Measurements from ENCODE around the gene SEC22C. TPM values are rescaled to one million over a fixed set of nuclear protein-coding genes. Genes with fewer than 3 reads are reported as not detected.
"Not testable (repeated sequence)": the region's sequence is repeated elsewhere in the genome, so short reads cannot be mapped to it uniquely, and the experiment has no call there.

SEC22C gene
- 79.9 and 96.4 TPM in 2 replicates for total RNA-seq

DNA sequence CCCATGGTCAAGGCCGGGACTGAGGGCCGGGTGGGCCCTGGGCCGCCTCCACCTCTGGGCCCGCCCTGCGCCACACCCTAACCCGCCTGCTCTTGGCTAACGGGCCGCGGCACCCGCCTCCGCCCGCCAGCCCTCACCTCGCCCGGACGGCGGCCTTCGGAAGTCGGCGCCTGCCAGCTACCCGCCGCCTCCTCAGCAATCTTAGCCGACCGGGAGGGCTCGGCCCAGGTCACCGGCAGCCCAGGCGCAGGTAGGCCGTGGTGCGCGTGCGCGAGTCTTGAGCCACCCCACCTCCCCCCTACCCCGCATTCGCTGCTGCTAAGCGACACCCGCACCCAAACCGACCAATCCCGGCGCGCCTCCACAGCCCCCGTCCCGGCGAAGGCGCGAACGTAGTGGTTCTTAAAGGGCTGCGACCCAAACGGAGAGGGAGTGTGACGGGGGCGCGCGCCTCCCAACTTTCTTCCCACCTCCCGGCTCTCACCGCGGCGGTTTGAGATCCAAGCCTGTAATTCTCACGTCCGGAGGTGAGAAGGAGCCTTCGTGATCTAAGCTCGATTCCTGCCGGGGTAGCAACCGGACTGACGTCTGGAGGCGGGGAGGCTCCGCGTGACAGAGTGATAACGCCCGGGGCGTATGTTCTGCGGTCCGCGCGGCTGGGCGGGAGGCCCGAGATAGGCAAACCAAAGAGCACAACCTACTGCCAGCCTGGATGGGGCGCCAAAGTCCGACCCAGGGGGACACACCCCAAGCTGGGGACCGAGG, at the start of gene SEC22C:
SEC22C (minus strand) TSS at position 259 of the 765 bp plus-strand sequence. CDS start 12,921 bp downstream, outside the sequence.
- peak; percentile 63 for DNase-seq (ENCODE audit: low read depth, low spot score)

GRCh38 chr3:42613462-42613861, 31.7 kb upstream of the SEC22C start:
- no peak for DNase-seq (ENCODE audit: low read depth, low spot score)

- DNase-seq (ENCODE audit: low read depth, low spot score): no peak
These were observed 31.2 kb upstream of the SEC22C start for GRCh38 chr3:42612928-42613327.

- no peak for DNase-seq (ENCODE audit: low read depth, low spot score)
These were observed 30.4 kb upstream of the SEC22C start for GRCh38 chr3:42612217-42612616.

DNA sequence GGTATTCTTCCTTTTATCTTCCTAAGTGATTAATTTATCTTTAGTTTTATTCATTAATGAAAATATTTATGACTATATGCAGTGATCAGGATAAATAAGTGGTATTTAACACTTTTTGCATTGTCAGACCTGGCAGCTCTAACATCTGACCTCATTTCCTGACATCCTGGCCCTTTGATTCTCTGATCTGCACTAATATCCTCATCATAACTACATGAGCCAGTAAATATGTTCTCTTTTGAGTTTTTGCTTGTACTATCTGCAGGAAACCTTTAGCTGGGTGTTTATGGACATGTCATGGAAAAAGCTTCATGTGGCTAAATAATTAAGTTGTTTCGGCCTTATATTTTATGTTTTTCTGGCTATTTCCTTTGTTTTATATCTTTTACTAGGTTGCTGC, 29.2 kb upstream of the SEC22C start:
- no peak for DNase-seq (ENCODE audit: low read depth, low spot score)

DNA sequence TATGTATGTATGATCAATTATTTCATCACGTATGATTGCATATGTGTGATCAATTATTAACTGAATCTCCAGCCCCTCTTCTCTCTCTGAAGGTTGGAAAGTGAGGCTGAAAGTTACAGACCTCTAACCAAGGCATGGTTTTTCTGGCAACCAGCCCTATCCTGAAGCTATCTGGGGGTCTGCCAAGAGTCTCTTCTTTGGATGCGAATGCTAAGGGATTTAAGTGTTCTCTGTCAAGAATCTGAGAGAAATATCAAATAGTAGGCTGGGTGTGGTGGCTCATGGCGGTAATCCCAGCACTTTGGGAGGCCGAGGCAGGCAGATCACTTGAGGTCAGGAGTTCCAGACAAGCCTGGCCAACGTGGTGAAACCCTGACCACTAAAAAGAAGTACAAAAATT, 26.8 kb upstream of the SEC22C start:
- no peak for DNase-seq (ENCODE audit: low read depth, low spot score)

- no peak for DNase-seq (ENCODE audit: low read depth, low spot score)
These were observed 23.9 kb upstream of the SEC22C start for GRCh38 chr3:42605546-42606173.

- DNase-seq (ENCODE audit: low read depth, low spot score): no peak
These were observed 21.2 kb upstream of the SEC22C start for GRCh38 chr3:42602961-42603360.

DNA sequence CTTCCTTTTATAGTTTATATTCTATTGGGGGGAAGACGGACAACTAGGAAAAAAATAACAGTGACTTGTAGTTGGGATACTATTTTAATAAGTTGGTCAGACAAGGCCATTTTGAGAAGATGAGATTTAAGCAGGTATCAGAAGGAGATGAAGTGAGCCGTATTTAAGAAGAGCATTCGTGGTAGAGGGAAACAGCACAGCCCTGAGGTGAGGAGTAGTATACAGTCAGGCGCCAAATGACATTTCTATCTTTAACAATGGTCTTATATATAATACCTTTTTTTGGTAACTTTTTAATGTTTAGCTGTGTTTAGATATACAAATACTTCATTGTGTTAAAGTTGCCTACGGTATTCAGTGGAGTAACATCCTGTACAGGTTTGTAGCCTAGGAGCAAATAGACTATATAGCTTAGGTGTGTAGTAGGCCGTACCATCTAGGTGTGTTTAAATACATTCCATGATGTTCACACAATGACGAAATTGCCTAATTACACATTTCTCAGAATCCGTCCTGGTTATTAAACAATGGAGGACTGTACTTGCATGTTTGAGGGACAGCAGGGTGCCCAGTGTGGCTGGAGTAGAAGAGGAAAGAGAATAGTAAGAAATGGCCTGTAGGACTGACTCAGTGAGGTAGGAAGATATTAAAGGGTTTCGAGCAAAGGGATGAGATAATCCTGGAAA, 20.3 kb upstream of the SEC22C start:
- no peak for DNase-seq (ENCODE audit: low read depth, low spot score)

DNA sequence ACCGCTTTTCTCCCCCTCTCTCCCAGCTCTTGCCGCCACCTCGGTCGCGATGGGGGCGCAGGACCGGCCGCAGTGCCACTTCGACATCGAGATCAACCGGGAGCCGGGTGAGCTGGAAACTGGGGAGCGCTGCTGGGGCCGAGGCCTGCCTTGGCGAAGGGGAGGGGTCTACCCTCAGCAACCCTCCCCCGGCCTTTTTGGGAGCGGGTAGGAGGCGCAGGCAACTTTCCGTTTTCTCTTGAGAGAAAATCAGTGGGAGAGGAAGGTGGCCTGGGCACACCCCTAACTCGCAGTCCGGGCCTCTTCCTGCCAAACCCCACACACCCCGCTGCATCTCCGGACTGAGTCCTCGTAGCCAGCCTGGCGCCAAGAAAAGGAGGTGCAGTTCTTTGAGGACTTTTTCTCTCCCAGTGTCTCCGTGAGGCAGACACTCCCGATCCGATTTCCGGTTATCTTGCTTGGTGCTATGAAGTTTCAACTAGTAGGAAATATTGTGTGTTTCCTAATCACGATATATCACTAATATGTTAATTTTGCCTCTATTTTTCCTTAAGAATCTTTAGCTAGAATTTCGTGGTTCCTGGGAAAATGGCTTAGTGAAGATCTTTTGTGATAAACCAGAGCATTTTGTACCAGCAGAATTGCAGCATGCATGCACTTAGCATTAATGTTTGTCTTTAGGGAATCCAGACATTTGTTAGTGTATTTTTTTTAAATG, 19.4 kb upstream of the SEC22C start:
- DNase-seq (ENCODE audit: low read depth, low spot score): no peak

DNA sequence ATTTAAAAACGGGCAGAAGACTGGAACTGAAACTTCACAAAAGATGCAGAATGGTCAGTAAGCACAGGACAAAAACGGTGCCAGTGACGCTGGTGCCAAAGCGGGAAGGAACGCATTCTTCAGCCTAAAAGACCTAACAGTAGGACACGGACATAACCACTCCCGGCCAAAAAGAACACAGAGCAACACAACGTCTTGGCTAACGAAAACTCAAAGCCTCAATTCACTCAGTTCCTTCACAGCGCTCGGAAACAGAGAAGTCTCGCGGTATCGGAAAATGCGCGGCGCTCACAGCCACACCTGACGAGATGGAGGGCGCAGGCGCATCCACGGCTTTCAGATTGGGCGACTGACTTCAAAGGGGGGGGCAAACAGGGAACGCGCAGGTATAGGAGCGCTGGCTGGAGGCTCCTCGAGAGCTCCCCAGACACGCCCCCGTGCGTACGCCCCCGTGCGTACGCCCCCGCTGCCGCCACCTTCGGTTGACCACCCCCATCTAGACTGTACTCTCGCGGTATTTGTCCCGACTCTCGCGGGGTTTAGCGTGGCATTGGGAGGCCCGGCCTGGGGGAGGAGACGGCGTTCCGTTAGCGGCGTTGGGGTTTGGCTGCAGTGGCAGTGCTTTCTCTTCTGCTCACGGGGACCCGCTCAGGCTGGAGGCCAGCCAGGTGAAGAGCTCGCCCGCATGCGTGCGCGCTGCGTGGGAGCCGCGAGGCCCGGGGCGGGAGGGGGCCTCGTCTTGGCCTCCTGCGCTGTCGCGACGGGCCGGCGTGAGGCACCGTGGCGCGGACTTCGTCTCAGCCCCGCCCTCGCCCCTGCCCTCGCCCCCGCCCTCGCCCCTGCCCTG, 18.6 kb upstream of the SEC22C start, which contains the start of gene NKTR:
NKTR (plus strand) TSS at position 576 of the 847 bp plus-strand sequence. CDS start 321 bp downstream, outside the sequence.
- DNase-seq (ENCODE audit: low read depth, low spot score): peak; percentile 96

GRCh38 chr3:42597098-42597497, 15.3 kb upstream of the SEC22C start:
- DNase-seq (ENCODE audit: low read depth, low spot score): not testable (repeated sequence)

DNA sequence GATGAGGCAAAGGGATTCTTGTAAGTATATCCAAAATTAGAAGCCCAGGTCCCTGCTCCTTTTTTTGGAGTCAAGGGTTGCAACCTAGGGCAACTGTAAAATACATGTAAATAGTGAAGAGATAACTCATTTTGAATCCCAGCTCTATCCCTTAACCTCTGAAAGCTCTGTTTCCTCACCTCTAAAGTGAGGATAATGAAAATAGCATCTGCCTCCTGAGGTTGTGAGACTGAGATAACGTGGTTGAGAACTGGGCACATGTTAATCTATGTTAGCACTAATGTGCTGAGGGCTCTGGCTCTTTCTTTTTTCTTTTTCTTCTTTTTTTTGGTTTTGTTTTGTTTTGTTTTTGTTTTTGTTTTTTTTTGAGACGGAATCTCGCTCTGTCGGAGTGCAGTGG, 13.9 kb upstream of the SEC22C start:
- DNase-seq (ENCODE audit: low read depth, low spot score): no peak

DNA sequence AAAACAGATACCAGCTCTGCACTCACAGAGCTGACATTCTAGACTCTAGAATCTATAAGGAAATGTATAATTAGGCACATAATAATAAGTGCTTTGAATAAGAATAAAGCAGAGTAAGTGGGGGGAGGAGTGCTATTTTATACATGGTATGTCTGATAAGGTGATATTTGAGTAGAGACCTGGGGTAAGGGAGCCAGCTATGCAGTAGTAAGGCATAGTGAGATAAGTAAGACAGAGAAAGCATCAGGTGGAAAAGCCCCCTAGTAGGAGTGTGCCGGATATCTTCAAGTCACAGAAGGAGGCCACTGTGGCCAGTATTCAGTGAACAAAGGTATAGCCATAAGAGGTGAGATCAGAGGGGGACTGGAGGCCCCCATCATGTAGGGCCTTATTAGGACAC, 11.9 kb upstream of the SEC22C start:
- no peak for DNase-seq (ENCODE audit: low read depth, low spot score)

- no peak for DNase-seq (ENCODE audit: low read depth, low spot score)
These were observed 10.0 kb upstream of the SEC22C start for GRCh38 chr3:42591811-42592210.

DNA sequence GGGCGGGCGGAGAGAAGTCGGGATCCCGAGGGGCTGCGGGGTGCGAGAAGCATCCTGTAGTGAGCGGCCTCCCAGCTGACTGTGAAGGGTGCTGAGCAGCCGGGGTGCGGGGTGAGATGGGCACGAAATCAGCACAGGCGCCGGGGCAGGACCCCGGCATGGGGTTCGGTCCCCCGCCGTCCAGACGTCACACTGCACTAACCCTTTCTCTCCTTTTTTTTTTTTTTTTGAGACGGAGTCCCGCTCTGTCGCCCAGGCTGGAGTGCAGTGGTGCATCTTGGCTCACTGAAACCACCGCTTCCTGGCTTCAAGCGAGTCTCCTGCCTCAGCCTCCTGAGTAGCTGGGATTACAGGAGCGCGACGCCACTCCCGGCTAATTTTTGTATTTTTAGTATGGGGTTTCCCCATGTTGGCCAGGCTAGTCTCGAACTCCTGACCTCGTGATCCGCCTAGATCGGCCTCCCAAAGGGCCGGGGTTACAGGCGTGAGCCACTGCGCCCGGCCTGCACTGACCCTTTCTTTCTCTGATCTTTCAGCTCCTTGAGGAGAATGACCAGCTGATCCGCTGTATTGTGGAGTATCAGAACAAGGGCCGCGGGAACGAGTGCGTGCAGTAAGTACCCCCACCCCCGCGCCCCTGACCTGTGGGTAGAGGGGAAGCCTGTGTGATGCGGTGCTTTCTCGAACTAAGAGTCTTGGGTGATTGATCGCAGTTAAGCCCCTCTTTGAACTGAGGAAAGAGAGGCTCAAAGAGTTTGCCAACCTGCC, 9.4 kb upstream of the SEC22C start:
- no peak for DNase-seq (ENCODE audit: low read depth, low spot score)

DNA sequence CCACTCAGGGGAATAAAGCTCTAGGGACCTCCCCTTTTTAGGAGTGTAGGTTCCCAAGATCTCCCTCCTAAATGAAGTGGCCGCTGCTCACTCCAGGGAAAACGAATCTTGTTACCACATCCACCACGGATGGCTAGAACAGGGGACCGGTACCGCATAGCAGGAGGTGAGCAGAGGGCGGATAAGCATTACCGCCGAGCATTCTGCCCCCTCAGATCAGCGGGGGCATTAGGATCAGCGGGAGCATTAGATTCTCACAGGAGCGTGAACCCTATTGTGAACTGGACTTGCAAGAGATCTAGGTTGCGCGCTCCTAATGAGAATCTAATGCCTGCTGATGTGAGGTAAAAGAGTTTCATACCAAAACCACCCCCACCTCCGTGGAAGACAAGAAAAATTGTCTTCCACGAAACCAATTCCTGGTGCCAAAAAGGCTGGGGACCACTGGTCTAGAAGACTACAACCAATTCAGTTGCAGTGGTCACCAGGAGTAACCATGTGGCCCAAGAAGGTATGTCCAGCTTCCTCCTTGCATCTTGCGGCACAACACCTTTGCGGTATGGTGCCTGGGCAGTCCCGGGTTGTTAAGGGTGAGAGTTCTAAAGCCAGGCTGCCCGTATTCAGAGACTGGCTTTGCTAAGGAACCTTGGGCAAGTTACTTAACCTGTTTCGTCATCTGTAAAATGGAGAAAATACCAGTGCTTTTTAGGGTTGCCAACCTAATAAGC, 7.8 kb upstream of the SEC22C start:
- no peak for DNase-seq (ENCODE audit: low read depth, low spot score)

DNA sequence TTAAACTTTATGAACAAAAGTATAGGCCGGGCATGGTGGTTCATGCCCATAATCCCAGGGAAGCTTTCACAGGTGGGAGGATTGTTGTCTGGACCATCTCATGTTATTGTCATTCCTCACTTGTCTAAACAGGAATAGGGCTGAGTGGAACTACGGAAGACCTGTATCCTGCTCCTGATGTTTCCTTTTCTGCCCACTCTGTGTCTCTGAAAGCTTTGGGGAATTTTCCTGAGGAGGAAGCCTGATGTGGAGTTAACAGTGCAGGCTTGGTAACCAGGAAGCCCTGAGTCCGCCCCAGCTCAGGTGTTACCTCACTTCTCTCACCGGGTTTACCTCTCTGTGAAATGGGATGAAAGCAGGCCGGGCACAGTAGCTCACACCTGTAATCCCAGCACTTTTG, 6.9 kb upstream of the SEC22C start:
- DNase-seq (ENCODE audit: low read depth, low spot score): no peak

DNA sequence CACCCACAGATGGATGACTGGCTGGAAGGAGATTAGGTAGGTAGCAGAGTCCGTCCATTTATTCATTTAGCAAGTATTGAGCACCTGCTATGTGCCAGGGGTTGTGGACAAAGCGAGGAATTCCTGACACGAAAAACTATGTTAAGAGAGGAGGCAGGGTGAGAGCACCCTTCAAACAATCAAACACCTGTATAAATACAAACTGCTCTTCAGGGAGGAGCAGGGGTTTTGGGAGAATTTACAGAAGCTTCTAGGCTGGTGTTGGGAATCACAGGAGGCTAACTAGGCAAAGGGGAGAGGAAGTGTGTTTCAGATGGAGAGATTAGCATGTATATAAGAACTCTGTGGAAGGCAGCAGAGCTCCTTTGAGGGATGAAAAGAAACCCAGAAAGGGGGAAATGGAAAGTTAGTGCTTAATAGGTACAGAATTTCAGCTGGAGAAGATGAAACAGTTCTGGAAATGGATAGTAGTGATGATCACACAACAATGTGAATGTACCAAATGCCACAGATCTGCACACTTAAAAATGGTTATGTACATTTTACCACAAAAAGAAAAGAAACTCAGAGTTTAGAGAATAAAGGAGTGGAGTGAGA, 805 bp upstream of the SEC22C start:
- no peak for DNase-seq (ENCODE audit: low read depth, low spot score)

Measured in pulmonary artery endothelial cell (primary cell).